HEK293 (cell line): ENCODE measurements around the gene WNT5B.

ENCODE experiments used
- CTCF ChIA-PET: fragments of 350-600 bp; formaldehyde crosslinking; extraction: SDS; loops from one replicate; lab custom pipeline; 2021; ENCODE audit warnings: antibody characterized with exemption; lab: Yijun Ruan, JAX
- POLR2A ChIA-PET: fragments of 300-600 bp; formaldehyde crosslinking; extraction: SDS; loops from one replicate; lab custom pipeline; 2020; ENCODE audit warnings: antibody characterized with exemption, inconsistent platforms; lab: Yijun Ruan, JAX
- H3K27ac ChIP-seq: fragments of 200-500 bp; sonication (Bioruptor generic); 2 replicates; pipeline ENCODE4 v1.5.1; 2014; ENCODE audit warnings: low read depth, low read length, control low read depth, inconsistent platforms; ENCODE audit errors: extremely low read depth
- H3K36me3 ChIP-seq, 2 experiments: fragments of 200-500 bp in 1 of 2; sonication (Bioruptor generic) in 1 of 2; 1 replicate in 1 of 2; 2 replicates in 1 of 2; pipeline ENCODE4 v1.5.1; 2014 to 2017; ENCODE audit warnings: inconsistent platforms in 2 of 2, low read length in 2 of 2; ENCODE audit not compliant: control insufficient read depth in 2 of 2, insufficient read depth in 1 of 2
- H3K4me1 ChIP-seq: fragments of 200-500 bp; sonication (Bioruptor generic); 2 replicates; pipeline ENCODE4 v1.5.1; 2014; ENCODE audit warnings: mild to moderate bottlenecking, low read length, inconsistent platforms; ENCODE audit not compliant: control insufficient read depth, insufficient read depth
- H3K4me3 ChIP-seq: 2 replicates; pipeline ENCODE4 v1.5.1; 2011; ENCODE audit warnings: low read depth, mild to moderate bottlenecking, control low read depth, low read length, moderate library complexity
- H3K9me3 ChIP-seq: fragments of 200-500 bp; sonication (Bioruptor generic); 2 replicates; pipeline ENCODE4 v1.5.1; 2014; ENCODE audit warnings: low read depth, low read length, inconsistent platforms; ENCODE audit not compliant: control insufficient read depth, insufficient read depth
- BCL11B ChIP-seq: fragments of 450-650 bp; formaldehyde crosslinking; IDR thresholded peaks from 2 replicates; pipeline ENCODE4 v1.5.1; 2016; ENCODE audit warnings: low read depth, missing biosample characterization, missing genetic modification characterization
- OSR2 ChIP-seq: fragments of 450-650 bp; formaldehyde crosslinking; IDR thresholded peaks from 2 replicates; pipeline ENCODE4 v1.5.1; 2016; ENCODE audit warnings: missing biosample characterization, missing genetic modification characterization
- SP3 ChIP-seq: fragments of 450-650 bp; formaldehyde crosslinking; IDR thresholded peaks from 2 replicates; pipeline ENCODE4 v1.5.1; 2016; ENCODE audit warnings: missing biosample characterization, missing genetic modification characterization
- ZFHX2 ChIP-seq: fragments of 450-650 bp; formaldehyde crosslinking; conservative IDR thresholded peaks from 2 replicates; pipeline ENCODE4 v1.5.1; 2016; ENCODE audit warnings: missing biosample characterization, missing genetic modification characterization
- ZNF138 ChIP-seq: fragments of 450-650 bp; formaldehyde crosslinking; IDR thresholded peaks from 2 replicates; pipeline ENCODE4 v1.5.1; 2016; ENCODE audit warnings: missing biosample characterization, missing genetic modification characterization, borderline replicate concordance
- ZNF157 ChIP-seq: fragments of 450-650 bp; formaldehyde crosslinking; IDR thresholded peaks from 2 replicates; pipeline ENCODE4 v1.5.1; 2016; ENCODE audit warnings: missing biosample characterization, missing genetic modification characterization
- ZNF221 ChIP-seq: fragments of 450-650 bp; formaldehyde crosslinking; IDR thresholded peaks from 2 replicates; pipeline ENCODE4 v1.5.1; 2017; ENCODE audit warnings: missing biosample characterization, missing genetic modification characterization, borderline replicate concordance
- ZNF324 ChIP-seq: fragments of 450-650 bp; formaldehyde crosslinking; IDR thresholded peaks from 2 replicates; pipeline ENCODE4 v1.5.1; 2016; ENCODE audit warnings: missing biosample characterization, missing genetic modification characterization
- ZNF354C ChIP-seq: fragments of 450-650 bp; formaldehyde crosslinking; IDR thresholded peaks from 2 replicates; pipeline ENCODE4 v1.5.1; 2016; ENCODE audit warnings: missing biosample characterization, missing genetic modification characterization, low read depth, borderline replicate concordance
- ZNF426 ChIP-seq: fragments of 450-650 bp; formaldehyde crosslinking; IDR thresholded peaks from 2 replicates; pipeline ENCODE4 v1.5.1; 2017; ENCODE audit warnings: missing biosample characterization, missing genetic modification characterization, mild to moderate bottlenecking, inconsistent platforms, moderate library complexity
- ZNF521 ChIP-seq: fragments of 450-650 bp; formaldehyde crosslinking; IDR thresholded peaks from 2 replicates; pipeline ENCODE4 v1.5.1; 2017; ENCODE audit warnings: missing biosample characterization, mild to moderate bottlenecking, missing genetic modification characterization
- ZNF544 ChIP-seq: fragments of 450-650 bp; formaldehyde crosslinking; IDR thresholded peaks from 2 replicates; pipeline ENCODE4 v1.5.0; 2017; ENCODE audit warnings: missing biosample characterization, missing genetic modification characterization
- ZNF600 ChIP-seq: fragments of 450-650 bp; formaldehyde crosslinking; IDR thresholded peaks from 2 replicates; pipeline ENCODE4 v1.5.1; 2016; ENCODE audit warnings: missing biosample characterization, missing genetic modification characterization
- ZNF768 ChIP-seq: fragments of 450-650 bp; formaldehyde crosslinking; IDR thresholded peaks from 2 replicates; pipeline ENCODE4 v1.5.1; 2018; ENCODE audit warnings: missing biosample characterization, mild to moderate bottlenecking, missing genetic modification characterization
- ZNF843 ChIP-seq: fragments of 450-650 bp; formaldehyde crosslinking; IDR thresholded peaks from 2 replicates; pipeline ENCODE4 v1.5.1; 2016; ENCODE audit warnings: missing biosample characterization, missing genetic modification characterization
- ZSCAN30 ChIP-seq: fragments of 450-650 bp; IDR thresholded peaks from 2 replicates; pipeline ENCODE4 v1.5.1; 2018; ENCODE audit warnings: missing biosample characterization, mild to moderate bottlenecking, missing genetic modification characterization, moderate library complexity
- TF ChIP-seq, protein P1 (sequence below): fragments of 450-650 bp; formaldehyde crosslinking; IDR thresholded peaks from 2 replicates; pipeline ENCODE4 v1.5.1; 2016; ENCODE audit warnings: missing biosample characterization, missing genetic modification characterization, borderline replicate concordance
- TF ChIP-seq, protein P2 (sequence below): fragments of 450-650 bp; formaldehyde crosslinking; IDR thresholded peaks from 2 replicates; pipeline ENCODE4 v1.5.0; 2017; ENCODE audit warnings: missing biosample characterization, missing genetic modification characterization, borderline replicate concordance
- TF ChIP-seq, protein P3 (sequence below): fragments of 450-650 bp; formaldehyde crosslinking; conservative IDR thresholded peaks from 2 replicates; pipeline ENCODE4 v1.5.1; 2016; ENCODE audit warnings: low read depth, missing biosample characterization, missing genetic modification characterization
- TF ChIP-seq, protein P4 (sequence below): fragments of 450-650 bp; formaldehyde crosslinking; IDR thresholded peaks from 2 replicates; pipeline ENCODE4 v1.5.1; 2016; ENCODE audit warnings: missing biosample characterization, missing genetic modification characterization
- TF ChIP-seq, protein P5 (sequence below): fragments of 450-650 bp; formaldehyde crosslinking; IDR thresholded peaks from 2 replicates; pipeline ENCODE4 v1.5.1; 2016; ENCODE audit warnings: missing biosample characterization, missing genetic modification characterization

WNT5B gene

DNA sequence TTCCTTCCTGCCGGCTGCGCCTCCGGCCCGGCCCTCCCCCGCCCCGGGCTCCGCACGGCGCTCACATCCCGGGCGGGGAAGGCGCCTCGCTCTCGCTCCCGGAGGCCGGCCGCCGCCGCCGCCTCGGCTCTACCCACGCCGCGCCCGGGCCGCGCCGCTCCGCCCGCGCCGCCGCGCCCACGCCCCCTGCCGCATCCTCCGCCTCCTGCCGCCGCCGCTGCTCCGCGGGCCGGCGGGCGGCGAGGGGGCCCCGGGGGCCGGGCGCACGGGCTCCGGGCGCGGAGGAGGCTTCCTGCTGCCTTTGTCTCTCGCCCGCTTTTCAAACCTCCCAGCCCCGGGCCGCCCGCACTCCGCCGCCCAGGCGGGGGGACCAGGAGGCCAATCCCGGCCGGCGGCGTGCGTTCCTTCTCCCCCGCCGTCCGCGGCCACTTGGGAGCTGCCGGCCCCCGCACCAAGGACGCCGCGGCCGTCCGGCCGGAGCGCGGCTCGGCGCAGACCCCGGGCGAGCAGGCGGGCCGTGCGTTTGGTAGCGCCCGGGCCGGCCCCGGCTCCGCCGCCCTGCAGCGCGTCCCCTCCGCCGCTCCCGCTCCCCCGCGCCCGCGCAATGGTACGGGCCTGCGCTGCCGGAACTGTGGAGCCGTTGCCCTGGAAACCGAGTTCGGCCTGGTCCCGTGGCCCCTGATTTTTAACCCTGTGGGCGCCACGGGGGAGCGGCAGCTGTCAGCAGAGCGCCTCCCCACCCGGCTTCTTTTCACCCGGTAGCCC is 34.6 kb upstream of the WNT5B start, which contains the start of gene FBXL14:
Gene FBXL14 (minus strand): TSS at position 321 of the 765 bp plus-strand sequence. CDS start 515 bp downstream, outside the sequence.
- ChIA-PET CTCF (interaction anchor here (1.0 to 2.8 kb wide), 2 partner anchors 8 to 201 kb away, joined by 3 to 17 read pairs; no protein-coding TSS in a partner anchor), POLR2A (interaction anchor here (0.6 to 3.3 kb wide), 3 partner anchors 11 to 645 kb away, joined by 4 to 22 read pairs (median 5); partner anchors contain the start of gene RAD52)
- TF ChIP-seq ZNF354C (no peak), ZNF544 (tag by site-specific recombination) (no peak), ZNF600 (peak; percentile 37; the same call in 1 of the 2 replicates), ZNF157 (tag by site-specific recombination) (no peak), BCL11B (tag by site-specific recombination) (peak; percentile 72; the same call in 1 of the 2 replicates), ZNF324 (tag by site-specific recombination) (0 out of 2 replicates have a peak, but pooled peaks have one; percentile 31), ZNF426 (no peak), SP3 (peak; percentile 34; the same call in 1 of the 2 replicates), ZNF521 (no peak), ZNF221 (tag by site-specific recombination) (no peak), ZNF843 (no peak), ZFHX2 (tag by site-specific recombination) (peak; percentile 5; the same call in 1 of the 2 replicates), ZNF138 (tag by site-specific recombination) (no peak), ZNF768 (no peak), ZSCAN30 (tag by site-specific recombination) (peak; percentile 39; the same call in 1 of the 2 replicates), OSR2 (peak; percentile 63; the same call in 1 of the 2 replicates)
- TF ChIP-seq, protein P1, sequence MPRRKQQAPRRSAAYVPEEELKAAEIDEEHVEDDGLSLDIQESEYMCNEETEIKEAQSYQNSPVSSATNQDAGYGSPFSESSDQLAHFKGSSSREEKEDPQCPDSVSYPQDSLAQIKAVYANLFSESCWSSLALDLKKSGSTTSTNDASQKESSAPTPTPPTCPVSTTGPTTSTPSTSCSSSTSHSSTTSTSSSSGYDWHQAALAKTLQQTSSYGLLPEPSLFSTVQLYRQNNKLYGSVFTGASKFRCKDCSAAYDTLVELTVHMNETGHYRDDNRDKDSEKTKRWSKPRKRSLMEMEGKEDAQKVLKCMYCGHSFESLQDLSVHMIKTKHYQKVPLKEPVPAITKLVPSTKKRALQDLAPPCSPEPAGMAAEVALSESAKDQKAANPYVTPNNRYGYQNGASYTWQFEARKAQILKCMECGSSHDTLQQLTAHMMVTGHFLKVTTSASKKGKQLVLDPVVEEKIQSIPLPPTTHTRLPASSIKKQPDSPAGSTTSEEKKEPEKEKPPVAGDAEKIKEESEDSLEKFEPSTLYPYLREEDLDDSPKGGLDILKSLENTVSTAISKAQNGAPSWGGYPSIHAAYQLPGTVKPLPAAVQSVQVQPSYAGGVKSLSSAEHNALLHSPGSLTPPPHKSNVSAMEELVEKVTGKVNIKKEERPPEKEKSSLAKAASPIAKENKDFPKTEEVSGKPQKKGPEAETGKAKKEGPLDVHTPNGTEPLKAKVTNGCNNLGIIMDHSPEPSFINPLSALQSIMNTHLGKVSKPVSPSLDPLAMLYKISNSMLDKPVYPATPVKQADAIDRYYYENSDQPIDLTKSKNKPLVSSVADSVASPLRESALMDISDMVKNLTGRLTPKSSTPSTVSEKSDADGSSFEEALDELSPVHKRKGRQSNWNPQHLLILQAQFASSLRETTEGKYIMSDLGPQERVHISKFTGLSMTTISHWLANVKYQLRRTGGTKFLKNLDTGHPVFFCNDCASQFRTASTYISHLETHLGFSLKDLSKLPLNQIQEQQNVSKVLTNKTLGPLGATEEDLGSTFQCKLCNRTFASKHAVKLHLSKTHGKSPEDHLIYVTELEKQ (tag by site-specific recombination), result peak; percentile 12; the same call in 1 of the 2 replicates
- TF ChIP-seq, protein P2, sequence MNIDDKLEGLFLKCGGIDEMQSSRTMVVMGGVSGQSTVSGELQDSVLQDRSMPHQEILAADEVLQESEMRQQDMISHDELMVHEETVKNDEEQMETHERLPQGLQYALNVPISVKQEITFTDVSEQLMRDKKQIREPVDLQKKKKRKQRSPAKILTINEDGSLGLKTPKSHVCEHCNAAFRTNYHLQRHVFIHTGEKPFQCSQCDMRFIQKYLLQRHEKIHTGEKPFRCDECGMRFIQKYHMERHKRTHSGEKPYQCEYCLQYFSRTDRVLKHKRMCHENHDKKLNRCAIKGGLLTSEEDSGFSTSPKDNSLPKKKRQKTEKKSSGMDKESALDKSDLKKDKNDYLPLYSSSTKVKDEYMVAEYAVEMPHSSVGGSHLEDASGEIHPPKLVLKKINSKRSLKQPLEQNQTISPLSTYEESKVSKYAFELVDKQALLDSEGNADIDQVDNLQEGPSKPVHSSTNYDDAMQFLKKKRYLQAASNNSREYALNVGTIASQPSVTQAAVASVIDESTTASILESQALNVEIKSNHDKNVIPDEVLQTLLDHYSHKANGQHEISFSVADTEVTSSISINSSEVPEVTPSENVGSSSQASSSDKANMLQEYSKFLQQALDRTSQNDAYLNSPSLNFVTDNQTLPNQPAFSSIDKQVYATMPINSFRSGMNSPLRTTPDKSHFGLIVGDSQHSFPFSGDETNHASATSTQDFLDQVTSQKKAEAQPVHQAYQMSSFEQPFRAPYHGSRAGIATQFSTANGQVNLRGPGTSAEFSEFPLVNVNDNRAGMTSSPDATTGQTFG, result no peak
- TF ChIP-seq, protein P3, sequence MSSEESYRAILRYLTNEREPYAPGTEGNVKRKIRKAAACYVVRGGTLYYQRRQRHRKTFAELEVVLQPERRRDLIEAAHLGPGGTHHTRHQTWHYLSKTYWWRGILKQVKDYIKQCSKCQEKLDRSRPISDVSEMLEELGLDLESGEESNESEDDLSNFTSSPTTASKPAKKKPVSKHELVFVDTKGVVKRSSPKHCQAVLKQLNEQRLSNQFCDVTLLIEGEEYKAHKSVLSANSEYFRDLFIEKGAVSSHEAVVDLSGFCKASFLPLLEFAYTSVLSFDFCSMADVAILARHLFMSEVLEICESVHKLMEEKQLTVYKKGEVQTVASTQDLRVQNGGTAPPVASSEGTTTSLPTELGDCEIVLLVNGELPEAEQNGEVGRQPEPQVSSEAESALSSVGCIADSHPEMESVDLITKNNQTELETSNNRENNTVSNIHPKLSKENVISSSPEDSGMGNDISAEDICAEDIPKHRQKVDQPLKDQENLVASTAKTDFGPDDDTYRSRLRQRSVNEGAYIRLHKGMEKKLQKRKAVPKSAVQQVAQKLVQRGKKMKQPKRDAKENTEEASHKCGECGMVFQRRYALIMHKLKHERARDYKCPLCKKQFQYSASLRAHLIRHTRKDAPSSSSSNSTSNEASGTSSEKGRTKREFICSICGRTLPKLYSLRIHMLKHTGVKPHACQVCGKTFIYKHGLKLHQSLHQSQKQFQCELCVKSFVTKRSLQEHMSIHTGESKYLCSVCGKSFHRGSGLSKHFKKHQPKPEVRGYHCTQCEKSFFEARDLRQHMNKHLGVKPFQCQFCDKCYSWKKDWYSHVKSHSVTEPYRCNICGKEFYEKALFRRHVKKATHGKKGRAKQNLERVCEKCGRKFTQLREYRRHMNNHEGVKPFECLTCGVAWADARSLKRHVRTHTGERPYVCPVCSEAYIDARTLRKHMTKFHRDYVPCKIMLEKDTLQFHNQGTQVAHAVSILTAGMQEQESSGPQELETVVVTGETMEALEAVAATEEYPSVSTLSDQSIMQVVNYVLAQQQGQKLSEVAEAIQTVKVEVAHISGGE, result peak; percentile 68
- TF ChIP-seq, protein P4, sequence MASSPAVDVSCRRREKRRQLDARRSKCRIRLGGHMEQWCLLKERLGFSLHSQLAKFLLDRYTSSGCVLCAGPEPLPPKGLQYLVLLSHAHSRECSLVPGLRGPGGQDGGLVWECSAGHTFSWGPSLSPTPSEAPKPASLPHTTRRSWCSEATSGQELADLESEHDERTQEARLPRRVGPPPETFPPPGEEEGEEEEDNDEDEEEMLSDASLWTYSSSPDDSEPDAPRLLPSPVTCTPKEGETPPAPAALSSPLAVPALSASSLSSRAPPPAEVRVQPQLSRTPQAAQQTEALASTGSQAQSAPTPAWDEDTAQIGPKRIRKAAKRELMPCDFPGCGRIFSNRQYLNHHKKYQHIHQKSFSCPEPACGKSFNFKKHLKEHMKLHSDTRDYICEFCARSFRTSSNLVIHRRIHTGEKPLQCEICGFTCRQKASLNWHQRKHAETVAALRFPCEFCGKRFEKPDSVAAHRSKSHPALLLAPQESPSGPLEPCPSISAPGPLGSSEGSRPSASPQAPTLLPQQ, result peak; percentile 87
- TF ChIP-seq, protein P5, sequence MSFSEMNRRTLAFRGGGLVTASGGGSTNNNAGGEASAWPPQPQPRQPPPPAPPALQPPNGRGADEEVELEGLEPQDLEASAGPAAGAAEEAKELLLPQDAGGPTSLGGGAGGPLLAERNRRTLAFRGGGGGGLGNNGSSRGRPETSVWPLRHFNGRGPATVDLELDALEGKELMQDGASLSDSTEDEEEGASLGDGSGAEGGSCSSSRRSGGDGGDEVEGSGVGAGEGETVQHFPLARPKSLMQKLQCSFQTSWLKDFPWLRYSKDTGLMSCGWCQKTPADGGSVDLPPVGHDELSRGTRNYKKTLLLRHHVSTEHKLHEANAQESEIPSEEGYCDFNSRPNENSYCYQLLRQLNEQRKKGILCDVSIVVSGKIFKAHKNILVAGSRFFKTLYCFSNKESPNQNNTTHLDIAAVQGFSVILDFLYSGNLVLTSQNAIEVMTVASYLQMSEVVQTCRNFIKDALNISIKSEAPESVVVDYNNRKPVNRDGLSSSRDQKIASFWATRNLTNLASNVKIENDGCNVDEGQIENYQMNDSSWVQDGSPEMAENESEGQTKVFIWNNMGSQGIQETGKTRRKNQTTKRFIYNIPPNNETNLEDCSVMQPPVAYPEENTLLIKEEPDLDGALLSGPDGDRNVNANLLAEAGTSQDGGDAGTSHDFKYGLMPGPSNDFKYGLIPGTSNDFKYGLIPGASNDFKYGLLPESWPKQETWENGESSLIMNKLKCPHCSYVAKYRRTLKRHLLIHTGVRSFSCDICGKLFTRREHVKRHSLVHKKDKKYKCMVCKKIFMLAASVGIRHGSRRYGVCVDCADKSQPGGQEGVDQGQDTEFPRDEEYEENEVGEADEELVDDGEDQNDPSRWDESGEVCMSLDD (tag by site-specific recombination), result no peak

More for the DNA sequence above, 34.6 kb upstream of the WNT5B start, which contains the start of gene FBXL14:
- peaks cover 0 to 6% of the 10 kb centered on the region in 2 experiments; a peak in 1 of 3 replicates for H3K36me3 ChIP-seq
- H3K4me3 ChIP-seq, result peak within 1 kb of the TSS; percentile 78
- no peaks in the 10 kb centered on the region for H3K9me3 ChIP-seq
- H3K4me1 ChIP-seq, result peaks cover 18% of the 10 kb centered on the region
- H3K27ac ChIP-seq, result peak within 1 kb of the TSS; percentile 97
